Sigmoid colon (tissue), 4 donors: Measurements from ENCODE around the gene ZNF277.

ENCODE experiments used
- CTCF ChIP-seq, 4 experiments: fragments of 450-650 bp in 3 of 4; fragments of 200-600 bp in 1 of 4; IDR thresholded peaks; one replicate each; pipeline ENCODE4 v1.5.1; 2016 to 2019; ENCODE audit warnings: antibody characterized with exemption in 4 of 4, mild to moderate bottlenecking in 3 of 4, moderate library complexity in 2 of 4
- POLR2AphosphoS5 ChIP-seq, 4 donors: sonication (generic); formaldehyde crosslinking; IDR thresholded peaks; one replicate each; pipeline ENCODE4 v1.6.1; 2017; ENCODE audit warnings: antibody characterized with exemption in 4 of 4

GRCh38 chr7:112359086-112359485 is 152.6 kb downstream of the ZNF277 start:
- no peak for TF ChIP-seq CTCF (IDR thresholded peaks at IDR 0.05)
- no peak for TF ChIP-seq POLR2AphosphoS5 (IDR thresholded peaks at IDR 0.05)
